Stimulated activated CD4-positive, alpha-beta T cell treated with anti-CD3 and anti-CD28 coated beads, Interleukin-12 subunit alpha, Interleukin-12 subunit beta, amount 100 ng/mL, for 4 hours (primary cell): ENCODE data around the gene CD93.

Experiments
- DNase-seq: peaks from one replicate; pipeline ENCODE4 v3.0.0-alpha.2; 2020

The CD93 gene

GRCh38 chr20:23060629-23061028 is 25.5 kb downstream of the CD93 start:
- no peak for DNase-seq

GRCh38 chr20:23059846-23060245 is 26.3 kb downstream of the CD93 start:
- DNase-seq = no peak

- no peak for DNase-seq
Observed at GRCh38 chr20:23059001-23059400, 27.1 kb downstream of the CD93 start.

GRCh38 chr20:23058240-23058639 is 27.9 kb downstream of the CD93 start:
- no peak for DNase-seq

- no peak for DNase-seq
Observed at GRCh38 chr20:23052904-23053303, 33.2 kb downstream of the CD93 start.

GRCh38 chr20:23050847-23051627 is 35.1 kb downstream of the CD93 start:
- DNase-seq = no peak

GRCh38 chr20:23050076-23050838 is 35.9 kb downstream of the CD93 start:
- DNase-seq = no peak

GRCh38 chr20:23049201-23050075 is 36.7 kb downstream of the CD93 start, which contains the start of gene THBD:
THBD (minus strand) TSS chr20:23049672; CDS start chr20:23049504, 168 bp downstream.
- DNase-seq = no peak

GRCh38 chr20:23048283-23049200 is 37.6 kb downstream of the CD93 start:
- DNase-seq = no peak

GRCh38 chr20:23047738-23048214 is 38.3 kb downstream of the CD93 start:
- no peak for DNase-seq

- DNase-seq = no peak
Observed at GRCh38 chr20:23047001-23047737, 39.0 kb downstream of the CD93 start.

- no peak for DNase-seq
Observed at GRCh38 chr20:23046431-23046830, 39.7 kb downstream of the CD93 start.

- no peak for DNase-seq
Observed at GRCh38 chr20:23043376-23043775, 42.7 kb downstream of the CD93 start.

GRCh38 chr20:23042270-23042669 is 43.9 kb downstream of the CD93 start:
- DNase-seq = no peak

GRCh38 chr20:23039885-23040508 is 46.1 kb downstream of the CD93 start:
- DNase-seq = no peak

- DNase-seq = no peak
Observed at GRCh38 chr20:23039136-23039875, 46.8 kb downstream of the CD93 start.

- DNase-seq = no peak
Observed at GRCh38 chr20:23037017-23037481, 49.1 kb downstream of the CD93 start.

GRCh38 chr20:23036371-23036770 is 49.8 kb downstream of the CD93 start:
- DNase-seq = no peak

- no peak for DNase-seq
Observed at GRCh38 chr20:23035731-23036130, 50.4 kb downstream of the CD93 start.
